ENCODE measurements around the gene UBE2I. TPM values are rescaled to one million over a fixed set of nuclear protein-coding genes. Genes with fewer than 3 reads are reported as not detected.
"Not testable (repeated sequence)": the region's sequence is repeated elsewhere in the genome, so short reads cannot be mapped to it uniquely, and the experiment has no call there.

Gene UBE2I
- total RNA-seq, 3 donors from 2014 or later, result 79.8 to 101 (median 96.9) TPM

DNA sequence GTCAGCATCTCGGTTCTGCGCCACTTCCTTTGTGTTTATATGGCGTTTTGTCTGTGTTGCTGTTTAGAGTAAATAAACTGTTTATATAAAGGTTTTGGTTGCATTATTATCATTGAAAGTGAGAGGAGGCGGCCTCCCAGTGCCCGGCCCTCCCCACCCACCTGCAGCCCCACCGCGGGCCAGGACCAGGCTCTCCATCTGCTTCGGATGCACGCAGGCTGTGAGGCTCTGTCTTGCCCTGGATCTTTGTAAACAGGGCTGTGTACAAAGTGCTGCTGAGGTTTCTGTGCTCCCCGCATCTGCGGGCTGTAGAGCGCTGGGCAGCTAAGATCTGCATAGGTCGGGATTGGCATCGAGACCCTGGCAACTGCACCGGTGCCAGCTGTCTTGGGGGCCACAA, 15.8 kb downstream of the UBE2I start:
- Histone ChIP-seq H3K4me3 (no peak overlapping the region), H3K36me3 (ENCODE audit: low read depth) (peaks cover 7% of the 10 kb centered on the region), H3K4me1 (ENCODE audit: low read depth) (no peaks in the 10 kb centered on the region), H3K9me3 (no peaks in the 10 kb centered on the region)
- no peak for ATAC-seq
- intact Hi-C loops (cut with DNase I, micrococcal nuclease), result no loop called here
- TF ChIP-seq, protein P1, sequence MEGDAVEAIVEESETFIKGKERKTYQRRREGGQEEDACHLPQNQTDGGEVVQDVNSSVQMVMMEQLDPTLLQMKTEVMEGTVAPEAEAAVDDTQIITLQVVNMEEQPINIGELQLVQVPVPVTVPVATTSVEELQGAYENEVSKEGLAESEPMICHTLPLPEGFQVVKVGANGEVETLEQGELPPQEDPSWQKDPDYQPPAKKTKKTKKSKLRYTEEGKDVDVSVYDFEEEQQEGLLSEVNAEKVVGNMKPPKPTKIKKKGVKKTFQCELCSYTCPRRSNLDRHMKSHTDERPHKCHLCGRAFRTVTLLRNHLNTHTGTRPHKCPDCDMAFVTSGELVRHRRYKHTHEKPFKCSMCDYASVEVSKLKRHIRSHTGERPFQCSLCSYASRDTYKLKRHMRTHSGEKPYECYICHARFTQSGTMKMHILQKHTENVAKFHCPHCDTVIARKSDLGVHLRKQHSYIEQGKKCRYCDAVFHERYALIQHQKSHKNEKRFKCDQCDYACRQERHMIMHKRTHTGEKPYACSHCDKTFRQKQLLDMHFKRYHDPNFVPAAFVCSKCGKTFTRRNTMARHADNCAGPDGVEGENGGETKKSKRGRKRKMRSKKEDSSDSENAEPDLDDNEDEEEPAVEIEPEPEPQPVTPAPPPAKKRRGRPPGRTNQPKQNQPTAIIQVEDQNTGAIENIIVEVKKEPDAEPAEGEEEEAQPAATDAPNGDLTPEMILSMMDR (IDR thresholded peaks at IDR 0.05), result no peak
- no peak for DNase-seq

DNA sequence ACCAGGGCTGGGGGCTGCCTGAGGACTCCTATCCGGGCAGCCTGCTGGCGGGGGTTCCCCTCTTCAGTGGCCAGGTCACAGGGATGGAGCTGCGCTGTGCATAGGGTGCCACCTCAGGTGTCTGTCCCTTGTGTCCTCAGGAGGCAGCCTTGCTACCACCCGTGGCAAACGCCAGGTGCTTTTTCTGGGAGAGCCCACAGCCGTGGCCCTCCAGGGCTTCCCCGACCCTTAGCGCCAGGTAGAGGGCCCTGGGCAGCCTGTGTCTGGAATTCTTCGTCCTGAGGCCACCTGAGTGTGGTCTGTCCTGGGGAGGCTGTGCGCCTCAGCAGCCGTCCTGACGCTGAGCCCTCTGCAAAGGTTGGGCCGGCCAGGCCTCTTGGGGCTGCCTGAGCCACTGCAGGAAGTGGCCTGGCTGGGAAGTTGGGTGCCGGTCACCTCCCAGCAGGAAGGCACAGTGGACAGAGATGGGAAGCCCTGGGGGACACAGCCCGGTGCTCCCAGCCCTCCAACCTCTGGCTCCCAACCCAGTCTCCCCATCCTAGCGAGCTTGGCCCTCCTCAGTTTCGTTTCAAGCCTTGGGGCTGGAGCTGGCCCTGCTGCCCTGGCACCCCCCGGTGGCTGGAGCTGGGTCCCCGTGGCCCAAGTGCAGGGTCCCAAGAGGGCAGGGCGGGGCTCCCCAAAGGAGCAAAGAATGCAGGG, 16.4 kb downstream of the UBE2I start:
- TF ChIP-seq, protein P1 (IDR thresholded peaks at IDR 0.05), result no peak
- Histone ChIP-seq H3K4me3 (no peak overlapping the region), H3K4me1 (ENCODE audit: low read depth) (no peaks in the 10 kb centered on the region), H3K9me3 (no peaks in the 10 kb centered on the region), H3K36me3 (ENCODE audit: low read depth) (peaks cover 3% of the 10 kb centered on the region)
- intact Hi-C loops (cut with DNase I, micrococcal nuclease), result no loop called here
- peak; percentile 26 for ATAC-seq
- no peak for DNase-seq

DNA sequence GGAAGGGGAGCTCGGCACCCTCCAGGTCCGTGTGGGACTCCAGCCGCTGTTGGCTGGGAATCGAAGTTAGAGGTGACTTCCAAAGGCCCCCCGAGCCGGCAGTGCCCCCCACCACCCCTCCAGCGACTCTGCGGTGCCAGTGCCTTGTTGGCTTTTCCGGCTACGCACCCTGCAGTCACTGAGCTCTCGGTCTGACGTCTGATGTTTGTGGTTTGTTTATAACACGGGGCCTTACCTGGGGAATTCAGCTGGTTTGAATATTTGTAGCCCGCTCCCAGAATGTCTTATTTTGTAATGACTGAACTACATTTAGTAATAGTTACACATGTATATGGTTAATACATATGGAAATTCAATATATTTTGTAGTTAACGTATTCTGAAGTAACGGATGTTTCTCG, 17.0 kb downstream of the UBE2I start:
- TF ChIP-seq, protein P1 (IDR thresholded peaks at IDR 0.05), result no peak
- H3K4me1 ChIP-seq (ENCODE audit: low read depth), result peaks cover 3% of the 10 kb centered on the region
- H3K9me3 ChIP-seq, result no peaks in the 10 kb centered on the region
- intact Hi-C loops (cut with DNase I, micrococcal nuclease), result no loop called here
- no peak for DNase-seq
- no peak overlapping the region for H3K4me3 ChIP-seq
- peak; percentile 13 for ATAC-seq
- peaks cover 3% of the 10 kb centered on the region for H3K36me3 ChIP-seq (ENCODE audit: low read depth)

DNA sequence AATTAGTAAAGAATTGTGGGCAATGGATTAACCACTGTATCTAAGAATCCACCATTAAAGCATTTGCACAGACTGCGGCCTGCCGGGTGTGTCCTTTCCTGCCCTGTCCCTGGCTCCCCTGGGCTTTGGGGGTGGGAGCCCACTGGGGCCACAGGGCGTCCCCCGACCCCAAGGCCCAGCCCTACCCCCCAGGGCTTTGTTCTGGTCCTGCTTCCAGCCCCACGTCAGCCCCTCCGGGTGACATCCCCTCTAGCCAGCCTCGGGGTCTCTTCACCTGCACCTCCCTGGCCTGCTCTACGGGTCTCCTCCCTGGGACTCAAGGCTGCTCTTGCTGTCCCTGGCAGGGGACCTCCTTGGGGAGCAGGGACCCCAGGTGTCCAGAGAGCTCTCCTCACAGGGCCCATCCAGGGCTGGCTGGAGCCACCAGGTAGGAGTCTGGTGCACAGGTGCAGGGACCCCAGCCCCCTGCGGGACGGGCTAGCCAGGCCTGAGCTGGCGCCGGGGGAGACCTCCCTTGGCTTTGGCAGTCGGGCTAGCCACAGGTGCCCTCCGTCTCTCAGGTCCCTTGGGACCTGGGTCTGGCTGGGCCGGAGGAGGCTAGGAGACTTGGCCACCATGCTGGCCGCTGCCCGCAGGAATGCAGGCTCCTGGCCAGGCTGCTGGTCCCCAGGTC, 17.6 kb downstream of the UBE2I start:
- Histone ChIP-seq H3K9me3 (no peaks in the 10 kb centered on the region), H3K4me1 (ENCODE audit: low read depth) (peaks cover 10% of the 10 kb centered on the region), H3K36me3 (ENCODE audit: low read depth) (peaks cover 3% of the 10 kb centered on the region), H3K4me3 (no peak overlapping the region)
- DNase-seq (no peak), ATAC-seq (no peak)
- intact Hi-C loops (cut with DNase I, micrococcal nuclease), result no loop called here
- TF ChIP-seq, protein P1 (IDR thresholded peaks at IDR 0.05), result no peak

DNA sequence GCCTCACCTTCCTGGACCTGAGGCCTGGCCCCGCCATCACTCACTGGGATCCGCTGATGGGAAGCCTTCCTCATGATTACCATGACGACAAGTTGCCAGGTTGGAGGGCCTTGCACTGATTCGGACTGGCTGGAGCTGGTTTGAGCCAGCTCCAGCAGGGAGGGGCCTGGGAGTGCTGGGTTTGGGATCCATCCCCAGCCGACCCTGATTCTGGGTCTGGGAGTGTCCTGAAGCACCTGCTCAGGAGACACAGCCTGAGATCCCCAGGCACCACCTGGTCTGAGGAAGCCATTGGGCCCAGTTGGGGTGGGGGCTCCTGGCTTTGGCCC, 18.1 kb downstream of the UBE2I start:
- Histone ChIP-seq H3K9me3 (no peaks in the 10 kb centered on the region), H3K4me3 (no peak overlapping the region), H3K4me1 (ENCODE audit: low read depth) (peaks cover 15% of the 10 kb centered on the region), H3K36me3 (ENCODE audit: low read depth) (peaks cover 3% of the 10 kb centered on the region)
- no peak for ATAC-seq
- intact Hi-C loops (cut with DNase I, micrococcal nuclease), result no loop called here
- TF ChIP-seq, protein P1 (IDR thresholded peaks at IDR 0.05), result no peak
- no peak for DNase-seq

DNA sequence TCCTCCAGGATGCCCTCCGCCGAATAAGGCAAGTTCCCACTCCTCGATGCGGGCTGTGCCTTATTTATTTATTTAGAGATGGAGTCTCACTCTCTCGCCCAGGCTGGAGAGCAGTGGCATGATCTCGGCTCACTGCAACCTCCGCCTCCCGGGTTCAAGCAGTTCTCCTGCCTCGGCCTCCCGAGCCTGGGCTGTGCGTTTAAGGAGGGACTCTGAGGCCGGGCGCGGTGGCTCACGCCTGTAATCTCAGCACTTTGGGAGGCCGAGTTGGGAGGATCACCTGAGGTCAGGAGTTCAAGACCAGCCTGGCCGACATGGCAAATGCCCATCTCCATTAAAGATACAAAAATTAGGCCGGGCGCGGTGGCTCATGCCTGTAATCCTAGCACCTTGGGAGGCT, 18.7 kb downstream of the UBE2I start:
- H3K36me3 ChIP-seq (ENCODE audit: low read depth); ATAC-seq; intact Hi-C loops (cut with DNase I, micrococcal nuclease); H3K9me3 ChIP-seq; H3K4me3 ChIP-seq; DNase-seq: not testable (repeated sequence)
- H3K4me1 ChIP-seq (ENCODE audit: low read depth), result peaks cover 15% of the 10 kb centered on the region

DNA sequence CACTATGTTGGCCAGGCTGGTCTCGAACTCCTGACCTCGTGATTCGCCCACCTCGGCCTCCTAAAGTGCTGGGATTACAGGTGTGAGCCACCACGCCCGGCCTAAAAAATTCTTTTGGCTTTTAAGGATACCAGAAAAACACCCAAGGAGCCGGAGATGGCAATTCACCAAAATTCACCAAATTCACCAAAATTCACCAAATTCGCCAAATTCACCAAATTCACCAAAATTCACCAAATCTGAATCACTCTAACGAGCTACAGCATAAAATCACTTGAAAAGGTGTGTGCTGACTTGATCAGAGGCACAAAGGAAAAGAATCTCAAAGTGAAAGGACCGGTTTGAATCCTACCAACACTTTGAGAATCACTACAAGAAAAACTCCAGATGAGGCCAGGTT, 19.5 kb downstream of the UBE2I start:
- H3K4me1 ChIP-seq (ENCODE audit: low read depth), result peaks cover 19% of the 10 kb centered on the region
- ATAC-seq; intact Hi-C loops (cut with DNase I, micrococcal nuclease); H3K9me3 ChIP-seq; DNase-seq; H3K4me3 ChIP-seq; H3K36me3 ChIP-seq (ENCODE audit: low read depth): not testable (repeated sequence)
